ENCODE data around the gene MT1X.

DNA sequence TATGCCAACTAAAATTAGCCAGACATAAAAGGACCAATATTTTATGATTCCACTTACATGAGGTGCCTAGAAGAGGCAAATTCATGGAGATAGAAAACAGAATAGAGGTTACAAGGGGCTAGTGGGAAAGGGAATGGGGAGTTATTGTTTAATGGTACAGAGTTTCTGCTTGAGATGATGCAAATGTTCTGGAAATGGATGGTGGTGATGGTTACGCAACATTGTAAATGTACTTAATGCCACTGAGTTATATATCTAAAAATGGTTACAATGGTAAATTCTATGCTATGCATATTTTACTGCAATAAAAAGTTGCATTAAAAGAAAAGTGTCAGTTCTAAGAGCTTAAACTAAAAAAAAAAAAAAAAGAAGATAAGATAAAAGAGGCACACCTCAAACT lies 17.9 kb downstream of the MT1X start:
- TF ChIP-seq, protein P1, sequence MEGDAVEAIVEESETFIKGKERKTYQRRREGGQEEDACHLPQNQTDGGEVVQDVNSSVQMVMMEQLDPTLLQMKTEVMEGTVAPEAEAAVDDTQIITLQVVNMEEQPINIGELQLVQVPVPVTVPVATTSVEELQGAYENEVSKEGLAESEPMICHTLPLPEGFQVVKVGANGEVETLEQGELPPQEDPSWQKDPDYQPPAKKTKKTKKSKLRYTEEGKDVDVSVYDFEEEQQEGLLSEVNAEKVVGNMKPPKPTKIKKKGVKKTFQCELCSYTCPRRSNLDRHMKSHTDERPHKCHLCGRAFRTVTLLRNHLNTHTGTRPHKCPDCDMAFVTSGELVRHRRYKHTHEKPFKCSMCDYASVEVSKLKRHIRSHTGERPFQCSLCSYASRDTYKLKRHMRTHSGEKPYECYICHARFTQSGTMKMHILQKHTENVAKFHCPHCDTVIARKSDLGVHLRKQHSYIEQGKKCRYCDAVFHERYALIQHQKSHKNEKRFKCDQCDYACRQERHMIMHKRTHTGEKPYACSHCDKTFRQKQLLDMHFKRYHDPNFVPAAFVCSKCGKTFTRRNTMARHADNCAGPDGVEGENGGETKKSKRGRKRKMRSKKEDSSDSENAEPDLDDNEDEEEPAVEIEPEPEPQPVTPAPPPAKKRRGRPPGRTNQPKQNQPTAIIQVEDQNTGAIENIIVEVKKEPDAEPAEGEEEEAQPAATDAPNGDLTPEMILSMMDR (IDR thresholded peaks at IDR 0.05) = no peak
- TF ChIP-seq POLR2A (IDR thresholded peaks at IDR 0.05) = no peak
- TF ChIP-seq POLR2AphosphoS5 (IDR thresholded peaks at IDR 0.05) = no peak
